HEK293T (cell line): ENCODE data around the gene ZNF662.

Source experiments
- ELF4 ChIP-seq: fragments of 450-650 bp; IDR thresholded peaks from 2 replicates; pipeline ENCODE4 v1.6.1; 2017; ENCODE audit warnings: antibody characterized with exemption
- FOXM1 ChIP-seq: fragments of 450-650 bp; IDR thresholded peaks from 2 replicates; pipeline ENCODE4 v1.6.1; 2017; ENCODE audit warnings: mild to moderate bottlenecking, borderline replicate concordance
- SP1 ChIP-seq: fragments of 450-650 bp; IDR thresholded peaks from 2 replicates; pipeline ENCODE4 v1.6.1; 2017
- TARDBP ChIP-seq: fragments of 450-650 bp; IDR thresholded peaks from 2 replicates; pipeline ENCODE4 v1.6.1; 2016

DNA sequence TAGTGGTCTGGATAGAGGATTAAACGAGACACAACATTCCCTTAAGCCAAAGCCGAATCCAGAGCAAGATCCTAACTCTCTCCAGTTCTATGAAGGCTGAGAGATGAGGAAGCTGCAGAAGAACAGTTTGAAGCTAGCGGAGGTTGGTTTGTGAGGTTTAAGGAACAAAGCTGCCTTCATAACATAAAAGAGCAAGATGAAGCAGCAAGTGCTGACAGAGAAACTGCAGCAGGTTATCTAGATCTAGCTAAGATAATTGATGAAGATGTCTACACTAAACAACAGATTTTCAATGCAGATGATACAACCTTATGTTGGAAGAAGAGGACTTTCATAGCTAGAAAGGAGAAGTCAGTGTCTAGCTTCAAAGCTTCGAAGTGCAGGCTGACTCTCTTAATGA lies 58.3 kb downstream of the ZNF662 start:
- no peak for TF ChIP-seq ELF4
- TF ChIP-seq FOXM1, result no peak
- no peak for TF ChIP-seq TARDBP
- TF ChIP-seq SP1, result no peak
